Hematopoietic multipotent progenitor cell treated with erythropoietin and hydrocortisone succinate and interleukin-3 and kit ligand, for 17 days (in vitro differentiated cells): ENCODE measurements around the gene SMARCD1.
"Not testable (repeated sequence)": the region's sequence is repeated elsewhere in the genome, so short reads cannot be mapped to it uniquely, and the experiment has no call there.

Source experiments
- DNase-seq: peaks from one replicate; pipeline ENCODE4 v3.0.0-alpha.2; 2015; ENCODE audit warnings: low spot score

Gene SMARCD1

GRCh38 chr12:50077099-50077498, 8.0 kb upstream of the SMARCD1 start:
- DNase-seq, result no peak

GRCh38 chr12:50078281-50078680, 6.9 kb upstream of the SMARCD1 start:
- DNase-seq, result no peak

DNA sequence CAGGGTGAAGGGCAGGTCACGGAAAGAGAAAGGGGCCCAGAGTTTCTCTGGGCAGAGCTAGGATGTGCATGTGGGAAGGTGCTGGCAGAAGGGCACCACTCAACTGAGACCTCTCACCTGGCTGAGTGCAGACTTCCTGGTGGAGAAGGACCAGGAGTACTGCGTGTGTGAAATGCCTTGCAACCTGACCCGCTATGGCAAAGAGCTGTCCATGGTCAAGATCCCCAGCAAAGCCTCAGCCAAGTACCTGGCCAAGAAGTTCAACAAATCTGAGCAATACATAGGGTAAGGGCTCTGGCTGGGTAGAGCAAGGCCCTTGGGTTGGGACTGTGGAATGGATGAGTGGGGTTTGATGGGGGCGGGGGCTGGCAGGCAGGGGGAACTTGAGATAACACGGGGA, 5.4 kb upstream of the SMARCD1 start:
- DNase-seq, result no peak

- DNase-seq, result no peak
These were observed 3.9 kb upstream of the SMARCD1 start for GRCh38 chr12:50081096-50081808.

- DNase-seq, result no peak
These were observed 2.5 kb upstream of the SMARCD1 start for GRCh38 chr12:50082644-50083043.

- DNase-seq, result no peak
These were observed 1.8 kb upstream of the SMARCD1 start for GRCh38 chr12:50083301-50083700.

DNA sequence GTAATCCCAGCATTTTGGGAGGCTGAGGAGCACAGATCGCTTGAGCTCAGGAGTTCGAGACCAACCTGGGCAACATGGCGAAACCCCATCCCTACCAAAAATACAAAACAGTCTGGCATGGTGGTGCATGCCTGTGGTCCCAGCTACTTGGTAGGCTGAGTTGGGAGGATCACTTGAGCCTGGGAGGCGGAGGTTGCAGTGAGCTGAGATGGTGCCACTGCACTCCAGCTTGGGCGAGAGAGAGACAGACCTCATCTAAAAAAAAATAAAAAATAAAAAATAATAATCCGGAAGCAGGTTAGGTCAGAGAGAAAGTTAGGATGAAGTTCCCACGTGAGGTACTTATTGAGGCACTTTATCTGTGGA, 750 bp upstream of the SMARCD1 start:
- DNase-seq, result not testable (repeated sequence)

- DNase-seq, result no peak
These were observed 502 bp downstream of the SMARCD1 start for GRCh38 chr12:50085615-50086072.

- no peak for DNase-seq
These were observed 1.0 kb downstream of the SMARCD1 start for GRCh38 chr12:50086148-50086547.

GRCh38 chr12:50087151-50087550, 2.0 kb downstream of the SMARCD1 start:
- DNase-seq, result no peak

DNA sequence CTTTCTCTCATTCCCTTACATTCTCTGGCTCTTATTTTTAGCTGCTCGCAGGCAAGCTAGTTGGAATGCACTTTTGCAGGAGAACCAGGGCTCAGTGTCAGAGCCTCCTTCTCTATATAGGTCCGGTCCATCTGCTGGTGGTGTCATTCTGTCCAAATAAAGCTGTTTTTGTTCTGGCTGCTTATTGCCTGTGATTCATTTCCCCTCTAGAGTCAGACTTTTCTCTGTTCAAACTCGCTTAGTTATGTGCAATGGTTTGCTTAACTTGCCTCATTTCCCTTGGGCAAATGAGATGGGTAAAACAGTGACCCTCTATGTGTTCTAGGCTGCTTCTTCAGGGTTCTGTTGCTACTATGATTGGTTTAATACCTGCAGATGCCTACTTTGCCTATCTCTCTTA, 2.9 kb downstream of the SMARCD1 start:
- DNase-seq, result no peak

GRCh38 chr12:50088577-50089335, 3.6 kb downstream of the SMARCD1 start:
- peak; percentile 83 for DNase-seq

DNA sequence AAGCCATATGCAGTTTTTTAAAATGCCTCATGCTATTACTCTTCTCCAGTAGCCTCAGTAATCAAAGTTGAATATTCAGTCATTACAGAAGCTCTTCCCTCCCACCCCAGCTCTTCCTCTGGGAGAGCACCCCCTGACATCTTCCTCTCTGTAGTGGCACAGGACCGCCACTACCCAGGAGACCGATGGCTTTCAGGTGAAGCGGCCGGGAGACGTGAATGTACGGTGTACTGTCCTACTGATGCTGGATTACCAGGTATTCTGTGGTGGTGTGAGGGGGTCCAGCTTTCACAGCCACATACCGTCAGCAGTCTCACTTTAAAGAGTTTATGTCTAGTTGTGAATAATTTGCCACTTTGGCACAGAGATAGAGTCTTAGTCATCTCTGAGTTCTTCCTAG, 4.6 kb downstream of the SMARCD1 start:
- no peak for DNase-seq

- DNase-seq, result no peak
These were observed 5.2 kb downstream of the SMARCD1 start for GRCh38 chr12:50090391-50090790.

DNA sequence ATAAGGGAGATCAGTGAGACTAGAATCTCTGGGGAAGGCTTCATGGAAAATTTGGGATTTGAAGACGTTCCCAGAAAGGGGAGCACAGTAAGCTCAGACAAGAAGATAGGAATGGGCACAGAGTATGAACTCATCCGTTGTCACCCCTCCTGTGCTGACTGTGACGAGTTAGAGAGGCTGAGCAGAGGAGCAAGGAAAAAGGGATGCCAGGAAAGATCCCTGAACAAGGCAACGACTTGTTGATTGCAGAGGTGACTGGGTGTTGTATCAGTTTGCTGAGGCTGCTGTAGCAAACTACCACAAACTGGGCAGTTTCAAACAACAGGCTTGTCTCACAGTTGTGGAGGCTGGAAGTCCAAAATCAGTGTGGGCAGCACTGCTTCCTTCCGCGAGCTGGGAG, 12.8 kb downstream of the SMARCD1 start:
- no peak for DNase-seq

- DNase-seq, result no peak
These were observed 14.3 kb downstream of the SMARCD1 start for GRCh38 chr12:50099302-50100008.

- DNase-seq, result no peak
These were observed 15.4 kb downstream of the SMARCD1 start for GRCh38 chr12:50100561-50100960.

DNA sequence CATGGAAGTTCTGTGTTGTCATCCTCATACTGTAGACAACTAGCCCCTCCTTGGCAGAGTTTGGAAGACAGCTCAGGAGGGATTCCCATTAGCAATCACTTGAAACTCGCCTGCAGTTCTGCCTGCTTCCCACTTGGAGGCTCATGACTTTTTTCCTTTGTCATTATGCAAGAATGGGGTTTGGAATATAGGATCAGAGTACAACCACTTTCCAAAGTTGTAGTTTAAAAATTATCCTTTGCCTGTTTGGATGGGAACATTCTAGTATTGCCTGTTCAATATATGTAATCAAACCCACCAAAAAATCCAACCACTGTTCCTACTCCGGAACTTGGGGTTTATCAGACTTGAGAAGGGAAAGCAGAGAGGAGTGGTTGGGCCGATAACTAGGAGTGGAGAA, 16.5 kb downstream of the SMARCD1 start:
- DNase-seq, result no peak

DNA sequence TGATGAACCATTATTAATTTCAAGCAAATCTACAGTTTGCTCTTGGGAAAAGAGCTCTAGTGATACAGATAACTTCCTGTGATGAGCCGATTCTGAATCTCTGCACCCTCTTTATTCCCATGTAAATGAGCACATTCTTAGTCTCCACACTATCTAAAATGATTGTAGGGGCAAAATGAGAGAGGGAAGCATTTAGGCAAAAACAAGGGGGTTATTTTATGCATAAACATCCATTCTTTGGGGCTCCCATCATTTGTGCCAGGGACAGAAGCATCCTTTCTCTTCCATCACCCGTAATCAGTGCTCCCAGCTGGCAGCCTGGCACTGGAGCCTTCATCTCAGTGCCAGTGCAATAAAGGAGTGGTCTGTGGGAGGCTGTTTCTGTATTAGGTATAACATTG, 17.0 kb downstream of the SMARCD1 start:
- no peak for DNase-seq

GRCh38 chr12:50102646-50103309, 17.6 kb downstream of the SMARCD1 start:
- no peak for DNase-seq

- no peak for DNase-seq
These were observed 18.2 kb downstream of the SMARCD1 start for GRCh38 chr12:50103351-50103750.

DNA sequence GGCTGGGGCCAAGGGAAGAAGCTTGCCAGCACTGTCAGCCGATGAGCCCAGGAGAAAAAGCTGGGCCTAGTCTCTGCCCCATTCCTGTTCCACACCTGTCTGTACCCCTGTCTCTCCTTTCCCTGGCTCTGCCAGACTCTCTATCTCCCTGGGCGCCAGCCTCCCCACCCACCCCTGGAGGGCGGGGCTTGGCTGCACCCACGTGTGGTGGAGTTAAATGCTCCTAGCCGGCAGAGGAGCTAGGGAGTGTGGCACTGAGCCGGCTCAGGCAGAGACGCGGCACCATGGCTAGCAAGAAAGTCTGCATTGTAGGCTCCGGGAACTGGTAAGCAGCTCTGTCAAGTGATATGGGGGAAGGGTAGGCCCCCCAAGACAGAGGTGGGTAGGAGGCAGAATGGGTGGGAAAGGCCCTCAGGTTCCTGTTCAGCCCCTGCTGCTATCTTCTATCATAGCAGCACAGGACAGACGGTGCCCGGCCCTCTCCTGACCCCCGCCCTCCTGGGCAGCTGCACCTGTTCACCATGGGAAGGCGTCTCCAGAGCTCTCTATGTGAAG, 18.7 kb downstream of the SMARCD1 start, which contains the start of gene GPD1:
TSS of gene GPD1 (plus strand) at position 242 of the 555 bp plus-strand sequence. CDS start at position 285, 43 bp downstream.
- DNase-seq, result peak; percentile 77
